ENCODE measurements around the gene RNF44. TPM values are rescaled to one million over a fixed set of nuclear protein-coding genes. Genes with fewer than 3 reads are reported as not detected.

RNF44 gene
- total and polyA plus RNA-seq, 2 of the 13 experiments (the other 11 are each of a cell fraction or from before 2014, with no cell fraction given), result 9.2 to 16.8 TPM

- no peak for TF ChIP-seq NFAT5 (CRISPR knock-in tag; IDR thresholded peaks at IDR 0.05)
- no peak for TF ChIP-seq PHF5A (CRISPR knock-in tag; IDR thresholded peaks at IDR 0.05; ENCODE audit: low read depth, unreplicated experiment)
- TF ChIP-seq ZBTB1 (CRISPR knock-in tag; IDR thresholded peaks at IDR 0.05; ENCODE audit: borderline replicate concordance), result no peak
These were observed 7.5 kb downstream of the RNF44 start (continued) for GRCh38 chr5:176529741-176530141.

GRCh38 chr5:176529116-176529740 lies 8.0 kb downstream of the RNF44 start:
- in situ Hi-C loops (cut with HindIII; ENCODE audit: extremely low pct_ligation_motif_present, low pct_unique_long_range_greater_than_20kb) (loop anchor here (25.0 kb wide), 1 partner anchor 833 kb away; the partner anchor contains the start of genes LMAN2 and RGS14), intact Hi-C loops (cut with micrococcal nuclease; ENCODE audit: unreplicated experiment) (no loop called here)
- WGBS (ENCODE audit: low lambda C conversion rate), result 99% methylated on average over 17 of the region's 26 CpGs
- Histone ChIP-seq H3K9me3 (ENCODE audit: low read length) (no peaks in the 10 kb centered on the region), H3K4me2 (ENCODE audit: low read depth, low read length) (no peak overlapping the region), H3K36me3 (replicated peaks in 1 of 2; ENCODE audit: control insufficient read depth in 1 of 2, insufficient read depth in 2 of 2, low read length in 2 of 2) (peaks cover 23 to 43% of the 10 kb centered on the region in 2 experiments), H4K20me1 (ENCODE audit: insufficient read depth, low read length) (peaks cover 20% of the 10 kb centered on the region), H3K4me3 (replicated peaks in 1 of 3; ENCODE audit: insufficient read depth in 1 of 3, low read depth in 2 of 3, low read length in 3 of 3) (no peak overlapping the region), H3K79me2 (ENCODE audit: insufficient read depth, low read length) (peaks cover 16% of the 10 kb centered on the region), H3K27me3 (ENCODE audit: control insufficient read depth in 1 of 2, insufficient read depth in 2 of 2, low read length in 2 of 2) (no peaks in the 10 kb centered on the region), H3K9ac (ENCODE audit: insufficient read depth, low read depth, low read length) (no peak overlapping the region), H3K27ac (ENCODE audit: extremely low read length, insufficient read depth, low read length) (no peak overlapping the region), H3K4me1 (ENCODE audit: insufficient read depth, low read length) (peaks cover 10% of the 10 kb centered on the region), H2AFZ (ENCODE audit: low read length) (no peak overlapping the region)
- DNase-seq (ENCODE audit: low spot score) (no peak), FAIRE-seq (no peak), ATAC-seq (no peak)
- ChIA-PET POLR2A (no interaction called here), CTCF (ENCODE audit: low intra/inter-chr PET ratio, low total read pairs) (no interaction called here)
- TF ChIP-seq HMGXB3 (CRISPR knock-in tag; IDR thresholded peaks at IDR 0.05; ENCODE audit: borderline replicate concordance) (no peak), ZNF672 (CRISPR knock-in tag; IDR thresholded peaks at IDR 0.05) (no peak), SKI (IDR thresholded peaks at IDR 0.05; ENCODE audit: partially characterized antibody) (no peak), SRF (IDR thresholded peaks at IDR 0.05; ENCODE audit: low read depth, low read length) (no peak)
- no TSS peak for BruUV-seq (replicated peaks)

All from HepG2 (cell line).